Stimulated activated naive CD8-positive, alpha-beta T cell treated with anti-CD3 and anti-CD28 coated beads, Interleukin-15, Interleukin-2, amounts not matched to agents 100 ng/mL and 50 ng/mL, for 24 hours (primary cell): ENCODE measurements around the gene HAX1.
A peak's percentile ranks its signal among the peaks of the same experiment; 100 is the strongest.
"Not testable (repeated sequence)": the region's sequence is repeated elsewhere in the genome, so short reads cannot be mapped to it uniquely, and the experiment has no call there.

Source experiments
- H3K27ac Mint-ChIP-seq: one replicate; pipeline ENCODE4 v1.8.0; 2021; ENCODE audit warnings: mild to moderate bottlenecking, mixed read lengths
- H3K27me3 Mint-ChIP-seq: one replicate; pipeline ENCODE4 v1.8.0; 2021; ENCODE audit warnings: mixed read lengths
- H3K36me3 Mint-ChIP-seq: one replicate; pipeline ENCODE4 v1.8.0; 2021; ENCODE audit warnings: low read depth, mixed read lengths
- H3K4me1 Mint-ChIP-seq: one replicate; pipeline ENCODE4 v1.8.0; 2021; ENCODE audit warnings: low read depth, mixed read lengths
- H3K4me3 Mint-ChIP-seq: one replicate; pipeline ENCODE4 v1.8.0; 2021; ENCODE audit warnings: mild to moderate bottlenecking, mixed read lengths
- H3K9me3 Mint-ChIP-seq: one replicate; pipeline ENCODE4 v1.8.0; 2021; ENCODE audit warnings: mixed read lengths

HAX1 gene

GRCh38 chr1:154260127-154260526 is 12.3 kb upstream of the HAX1 start:
- peaks cover 93% of the 10 kb centered on the region for H3K36me3 Mint-ChIP-seq
- peaks cover 42% of the 10 kb centered on the region for H3K4me1 Mint-ChIP-seq
- no peak overlapping the region for H3K4me3 Mint-ChIP-seq
- no peaks in the 10 kb centered on the region for H3K27me3 Mint-ChIP-seq
- H3K27ac Mint-ChIP-seq, result no peak overlapping the region
- no peaks in the 10 kb centered on the region for H3K9me3 Mint-ChIP-seq

DNA sequence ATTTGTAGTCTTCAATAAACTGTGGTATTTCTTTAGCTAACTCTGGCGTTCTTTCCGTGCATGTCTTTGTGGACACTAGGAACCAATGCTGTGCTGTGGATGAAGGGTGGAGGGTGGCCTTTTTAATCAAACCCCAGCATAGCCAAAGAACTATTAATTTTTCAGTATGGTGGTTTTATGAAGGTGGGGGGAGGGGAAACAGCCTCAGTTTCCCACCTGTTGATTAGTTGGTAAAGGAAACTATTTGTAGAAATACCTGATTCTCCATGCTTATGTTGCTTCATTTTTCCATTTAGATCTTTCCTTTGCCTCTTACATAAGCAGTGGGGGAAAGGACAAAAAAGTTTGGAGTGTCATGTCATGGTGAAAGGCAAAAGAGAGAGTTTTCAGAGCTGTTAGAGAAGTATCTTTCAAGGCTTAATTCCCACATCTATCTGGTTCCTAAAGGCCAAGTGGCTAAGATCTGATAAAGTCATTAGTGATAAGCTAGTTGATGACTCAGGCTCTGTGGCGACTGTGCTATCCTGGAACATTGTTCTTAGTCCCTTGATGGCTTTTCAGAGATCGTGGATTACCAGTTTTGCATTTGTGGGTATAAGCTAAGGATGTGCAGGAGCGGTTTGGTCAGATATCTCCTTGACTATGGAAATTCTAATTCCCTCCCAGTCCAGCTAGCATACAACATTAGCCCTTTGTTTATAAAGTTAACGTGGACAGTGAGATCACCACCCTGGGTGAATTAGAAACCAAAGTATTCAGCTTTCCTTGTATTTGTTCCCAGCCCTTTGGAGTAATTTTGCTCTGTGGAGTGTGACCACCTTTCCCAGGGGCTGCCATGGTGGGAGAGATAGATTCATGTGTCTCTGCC is 8.7 kb upstream of the HAX1 start:
- Mint-ChIP-seq H3K36me3 (peaks cover 79% of the 10 kb centered on the region), H3K4me1 (peaks cover 54% of the 10 kb centered on the region), H3K27ac (peak overlapping the region; percentile 92), H3K4me3 (peak overlapping the region; percentile 5), H3K9me3 (no peaks in the 10 kb centered on the region), H3K27me3 (no peaks in the 10 kb centered on the region)

DNA sequence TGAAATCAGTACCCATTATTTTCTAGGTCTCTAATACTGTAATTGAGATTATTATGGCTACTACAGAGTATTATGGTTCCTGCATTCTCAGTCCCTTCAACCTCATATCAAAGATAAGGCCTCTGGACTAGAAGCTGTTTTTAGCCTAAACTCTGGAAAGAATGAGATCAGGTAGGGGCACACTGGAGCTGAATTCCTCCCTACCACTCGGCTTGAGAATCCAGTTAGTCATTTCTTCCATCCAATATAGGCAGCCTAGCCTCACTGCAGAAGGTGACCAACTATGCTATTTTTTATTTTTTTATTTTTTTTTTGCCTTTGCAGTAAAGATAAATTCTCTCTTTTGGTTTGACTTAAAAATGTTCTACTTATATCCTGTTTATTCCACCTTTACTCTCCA is 8.0 kb upstream of the HAX1 start:
- Mint-ChIP-seq H3K27me3 (no peaks in the 10 kb centered on the region), H3K36me3 (peaks cover 80% of the 10 kb centered on the region)

DNA sequence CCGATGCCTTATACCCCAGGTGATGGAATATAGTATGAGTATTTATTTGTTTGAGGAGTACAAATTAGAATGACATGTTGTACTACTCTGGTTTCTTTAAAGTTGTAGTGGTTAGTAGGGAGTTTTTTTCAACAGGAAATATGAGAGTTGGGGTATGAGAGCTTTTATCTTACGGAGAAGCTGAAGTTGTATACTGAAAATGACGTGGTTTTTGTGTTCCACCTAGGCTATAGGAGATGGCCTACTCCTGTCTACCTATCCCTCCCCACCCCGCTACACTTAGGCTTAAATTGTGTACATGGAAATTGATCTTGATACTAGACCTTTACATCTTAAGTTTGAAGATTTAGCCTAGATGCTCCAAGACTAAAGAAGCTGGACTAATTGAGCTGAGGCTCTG is 6.8 kb upstream of the HAX1 start:
- Mint-ChIP-seq H3K9me3 (no peaks in the 10 kb centered on the region), H3K27ac (peak overlapping the region; percentile 92), H3K36me3 (peaks cover 76% of the 10 kb centered on the region), H3K4me1 (peaks cover 62% of the 10 kb centered on the region), H3K4me3 (peak overlapping the region; percentile 35), H3K27me3 (no peaks in the 10 kb centered on the region)

More for the DNA sequence above, 8.0 kb upstream of the HAX1 start:
- Mint-ChIP-seq H3K9me3 (no peaks in the 10 kb centered on the region), H3K27ac (peak overlapping the region; percentile 92), H3K4me3 (peak overlapping the region; percentile 38), H3K4me1 (peaks cover 54% of the 10 kb centered on the region)

DNA sequence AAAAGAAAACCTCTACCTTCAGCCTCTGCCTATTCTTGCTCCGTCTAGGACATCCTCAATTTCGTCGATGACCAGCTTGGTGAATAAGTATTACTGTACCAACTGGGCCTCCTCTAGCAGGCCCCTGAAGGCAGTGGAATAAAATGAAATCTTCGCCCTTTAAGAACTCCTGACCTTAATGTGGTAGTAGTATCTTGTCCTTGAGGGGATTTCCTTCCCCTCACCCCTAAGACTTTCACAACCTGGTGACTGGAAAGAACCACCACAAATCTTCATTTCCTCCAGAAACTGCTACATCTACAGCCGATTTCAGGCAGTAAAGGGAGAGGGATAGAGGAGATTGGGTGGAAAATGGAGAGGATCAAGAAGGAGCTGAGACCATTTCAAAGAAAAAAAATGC is 1.6 kb upstream of the HAX1 start:
- Mint-ChIP-seq H3K4me3 (peak overlapping the region; percentile 73), H3K36me3 (peaks cover 63% of the 10 kb centered on the region), H3K27me3 (no peaks in the 10 kb centered on the region), H3K4me1 (peaks cover 60% of the 10 kb centered on the region), H3K27ac (peak overlapping the region; percentile 99), H3K9me3 (no peaks in the 10 kb centered on the region)

GRCh38 chr1:154272999-154273563 is 652 bp downstream of the HAX1 start:
- Mint-ChIP-seq H3K9me3 (no peaks in the 10 kb centered on the region), H3K4me1 (peaks cover 51% of the 10 kb centered on the region), H3K36me3 (peaks cover 60% of the 10 kb centered on the region), H3K4me3 (peak overlapping the region; percentile 97), H3K27ac (peak overlapping the region; percentile 99), H3K27me3 (no peaks in the 10 kb centered on the region)

GRCh38 chr1:154276797-154277196 is 4.4 kb downstream of the HAX1 start:
- peaks cover 31% of the 10 kb centered on the region for H3K4me1 Mint-ChIP-seq
- H3K4me3 Mint-ChIP-seq, result no peak overlapping the region
- no peaks in the 10 kb centered on the region for H3K27me3 Mint-ChIP-seq
- no peak overlapping the region for H3K27ac Mint-ChIP-seq
- peaks cover 35% of the 10 kb centered on the region for H3K36me3 Mint-ChIP-seq
- H3K9me3 Mint-ChIP-seq, result no peaks in the 10 kb centered on the region

DNA sequence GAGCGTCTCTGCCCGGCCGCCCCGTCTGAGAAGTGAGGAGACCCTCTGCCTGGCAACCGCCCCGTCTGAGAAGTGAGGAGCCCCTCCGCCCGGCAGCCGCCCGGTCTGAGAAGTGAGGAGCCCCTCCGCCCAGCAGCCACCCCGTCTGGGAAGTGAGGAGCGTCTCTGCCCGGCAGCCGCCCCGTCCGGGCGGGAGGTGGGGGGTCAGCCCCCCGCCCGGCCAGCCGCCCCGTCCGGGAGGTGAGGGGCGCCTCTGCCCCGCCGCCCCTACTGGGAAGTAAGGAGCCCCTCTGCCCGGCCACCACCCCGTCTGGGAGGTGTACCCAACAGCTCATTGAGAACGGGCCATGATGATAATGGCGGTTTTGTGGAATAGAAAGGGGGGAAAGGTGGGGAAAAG is 15.2 kb downstream of the HAX1 start:
- not testable (repeated sequence) for H3K9me3 Mint-ChIP-seq, H3K4me3 Mint-ChIP-seq, H3K36me3 Mint-ChIP-seq, H3K27ac Mint-ChIP-seq, H3K4me1 Mint-ChIP-seq, H3K27me3 Mint-ChIP-seq

GRCh38 chr1:154288661-154289060 is 16.2 kb downstream of the HAX1 start:
- Mint-ChIP-seq H3K36me3 (no peaks in the 10 kb centered on the region), H3K9me3 (peaks cover 5% of the 10 kb centered on the region), H3K27me3 (no peaks in the 10 kb centered on the region), H3K4me3 (no peak overlapping the region), H3K27ac (no peak overlapping the region), H3K4me1 (no peaks in the 10 kb centered on the region)

GRCh38 chr1:154290921-154291320 is 18.5 kb downstream of the HAX1 start:
- H3K4me3 Mint-ChIP-seq, result no peak overlapping the region
- no peak overlapping the region for H3K27ac Mint-ChIP-seq

DNA sequence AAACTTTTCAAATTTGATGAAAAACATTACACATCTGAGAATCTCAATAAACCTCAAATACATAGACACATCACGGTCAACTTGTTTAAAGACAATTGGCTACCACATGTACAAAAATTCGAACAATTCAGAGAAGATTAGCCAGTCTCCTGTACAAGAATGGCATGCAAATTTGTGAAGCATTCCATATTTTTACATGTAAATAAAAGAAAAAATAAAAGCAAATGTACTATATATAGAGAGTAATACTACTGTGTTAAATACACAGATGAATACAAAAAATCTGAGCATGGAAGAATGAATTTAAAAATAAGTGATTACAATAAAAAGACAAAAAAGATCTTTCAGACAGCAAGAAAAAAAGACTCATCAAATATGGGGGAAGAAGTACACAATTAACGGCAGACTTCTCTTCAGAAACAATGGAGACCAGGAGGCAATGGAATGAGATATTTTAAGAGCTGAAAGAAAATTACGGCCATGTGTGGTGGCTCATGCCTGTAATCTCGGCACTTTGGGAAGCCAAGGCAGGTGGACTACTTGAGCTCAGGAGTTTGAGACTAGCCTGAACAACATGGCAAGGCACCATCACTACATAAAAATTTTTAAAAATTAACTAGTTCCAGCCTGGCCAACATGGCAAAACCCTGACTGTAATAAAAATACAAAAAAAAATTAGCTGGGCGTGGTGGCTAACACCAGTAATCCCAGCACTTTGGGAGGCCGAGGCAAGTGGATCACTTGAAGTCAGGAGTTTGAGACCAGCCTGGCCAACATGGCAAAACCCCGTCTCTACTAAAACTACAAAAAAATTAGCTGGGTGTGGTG is 23.2 kb downstream of the HAX1 start:
- H3K36me3 Mint-ChIP-seq, result peaks cover 5% of the 10 kb centered on the region
- no peak overlapping the region for H3K27ac Mint-ChIP-seq
- H3K4me3 Mint-ChIP-seq, result no peak overlapping the region
- peaks cover 16% of the 10 kb centered on the region for H3K9me3 Mint-ChIP-seq
- H3K4me1 Mint-ChIP-seq, result no peaks in the 10 kb centered on the region
- no peaks in the 10 kb centered on the region for H3K27me3 Mint-ChIP-seq

More at GRCh38 chr1:154290921-154291320, 18.5 kb downstream of the HAX1 start:
- Mint-ChIP-seq H3K4me1 (no peaks in the 10 kb centered on the region), H3K9me3 (peaks cover 16% of the 10 kb centered on the region), H3K27me3 (no peaks in the 10 kb centered on the region), H3K36me3 (peaks cover 5% of the 10 kb centered on the region)

- H3K9me3 Mint-ChIP-seq, result no peaks in the 10 kb centered on the region
- peaks cover 18% of the 10 kb centered on the region for H3K4me1 Mint-ChIP-seq
- no peak overlapping the region for H3K4me3 Mint-ChIP-seq
- no peak overlapping the region for H3K27ac Mint-ChIP-seq
- H3K27me3 Mint-ChIP-seq, result no peaks in the 10 kb centered on the region
- H3K36me3 Mint-ChIP-seq, result no peaks in the 10 kb centered on the region
Observed at GRCh38 chr1:154301582-154301981, 29.2 kb downstream of the HAX1 start.

GRCh38 chr1:154304664-154305337 is 32.4 kb downstream of the HAX1 start:
- H3K9me3 Mint-ChIP-seq, result no peaks in the 10 kb centered on the region
- H3K4me1 Mint-ChIP-seq, result peaks cover 32% of the 10 kb centered on the region
- H3K27ac Mint-ChIP-seq, result peak overlapping the region; percentile 80
- H3K4me3 Mint-ChIP-seq, result no peak overlapping the region
- no peaks in the 10 kb centered on the region for H3K36me3 Mint-ChIP-seq
- no peaks in the 10 kb centered on the region for H3K27me3 Mint-ChIP-seq

DNA sequence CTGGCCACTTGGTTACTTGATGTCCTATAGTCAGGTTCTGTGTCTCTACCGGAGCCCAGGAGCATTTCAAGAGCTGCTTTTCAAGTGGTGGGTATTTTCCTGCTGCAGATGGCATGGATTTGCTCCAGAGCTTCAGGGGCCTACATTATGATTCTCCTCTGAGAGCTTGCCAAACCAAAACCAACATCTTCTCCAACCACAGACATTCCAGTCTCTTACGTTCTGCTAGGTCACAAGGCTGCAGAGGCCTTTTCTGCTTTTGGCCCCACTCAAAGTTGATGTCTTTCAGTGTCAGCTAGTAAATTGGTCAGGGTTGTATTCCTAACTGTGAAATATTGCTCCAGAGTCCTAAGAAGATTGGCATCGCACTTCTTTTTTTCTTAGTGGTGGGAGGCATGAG is 33.7 kb downstream of the HAX1 start:
- H3K4me1 Mint-ChIP-seq, result peaks cover 32% of the 10 kb centered on the region
- no peak overlapping the region for H3K27ac Mint-ChIP-seq
- H3K27me3 Mint-ChIP-seq, result no peaks in the 10 kb centered on the region
- no peak overlapping the region for H3K4me3 Mint-ChIP-seq
- H3K36me3 Mint-ChIP-seq, result no peaks in the 10 kb centered on the region
- H3K9me3 Mint-ChIP-seq, result no peaks in the 10 kb centered on the region
